Testis (tissue), 3 donors: ENCODE data around the gene MRPL20. TPM values are rescaled to one million over a fixed set of nuclear protein-coding genes. Genes with fewer than 3 reads are reported as not detected.
"Not testable (repeated sequence)": the region's sequence is repeated elsewhere in the genome, so short reads cannot be mapped to it uniquely, and the experiment has no call there.

ENCODE experiments used
- DNase-seq: peaks from one replicate; pipeline ENCODE4 v3.0.0-alpha.2; 2019
- H3K27ac ChIP-seq, 2 donors: fragments of 200-600 bp; sonication (generic); one replicate each; pipeline ENCODE4 v1.5.1; 2019
- H3K27me3 ChIP-seq: fragments of 200-600 bp; sonication (generic); one replicate; pipeline ENCODE4 v1.5.1; 2019
- H3K36me3 ChIP-seq: fragments of 200-600 bp; sonication (generic); one replicate; pipeline ENCODE4 v1.5.1; 2017; ENCODE audit warnings: low read depth; ENCODE audit errors: missing control alignments
- H3K4me1 ChIP-seq: fragments of 200-600 bp; sonication (generic); one replicate; pipeline ENCODE4 v1.5.1; 2019
- H3K4me3 ChIP-seq, 2 donors: fragments of 200-600 bp; sonication (generic); one replicate each; pipeline ENCODE4 v1.5.1; 2017 to 2019
- H3K9me3 ChIP-seq: fragments of 200-600 bp; sonication (generic); one replicate; pipeline ENCODE4 v1.5.1; 2017
- POLR2A ChIP-seq: fragments of 450-650 bp; IDR thresholded peaks from one replicate; pipeline ENCODE4 v1.6.1; 2017; ENCODE audit warnings: antibody characterized with exemption, mild to moderate bottlenecking, moderate library complexity
- WGBS, 2 donors: methylation state at CpG; one replicate each; pipeline ENCODE4 v1.1.5; 2018; 5-methylcytosine and 5-hydroxymethylcytosine counted together
- intact Hi-C: fragments of 100-400 bp; cut with DNase I; formaldehyde crosslinking; loops from one replicate; pipeline ENCODE4 v1.15.1; 2023; ENCODE audit warnings: low total_unique reads
- polyA plus RNA-seq: library from polyadenylated mRNA; stranded (reverse); fragments of 350-450 nt; fragmentation: Illumina TruSeq; extraction: RNeasy Lipid Tissue Mini Kit (QIAGEN cat#74804); gene quantifications from one replicate; pipeline ENCODE4 v1.2.3, GENCODE V29; 2014; ENCODE audit warnings: low read depth, low replicate concordance; ENCODE audit not compliant: insufficient read depth
- total RNA-seq, 2 donors: library from RNA; depleted of rRNA; stranded (reverse); fragments of >200 nt; gene quantifications; one replicate each; pipeline ENCODE4 v1.2.3, GENCODE V29; 2016
- TF ChIP-seq, protein P1 (sequence below), 3 experiments: fragments of 450-650 bp in 2 of 3; fragments of 200-600 bp in 1 of 3; sonication (generic) in 1 of 3; IDR thresholded peaks; one replicate each; pipeline ENCODE4 v1.5.1; 2016 to 2019; ENCODE audit warnings: antibody characterized with exemption in 3 of 3, mild to moderate bottlenecking in 2 of 3, moderate library complexity in 1 of 3

Gene MRPL20
- total and polyA plus RNA-seq, 3 donors from 2014 or later, result 104 to 123 (median 110) TPM

DNA sequence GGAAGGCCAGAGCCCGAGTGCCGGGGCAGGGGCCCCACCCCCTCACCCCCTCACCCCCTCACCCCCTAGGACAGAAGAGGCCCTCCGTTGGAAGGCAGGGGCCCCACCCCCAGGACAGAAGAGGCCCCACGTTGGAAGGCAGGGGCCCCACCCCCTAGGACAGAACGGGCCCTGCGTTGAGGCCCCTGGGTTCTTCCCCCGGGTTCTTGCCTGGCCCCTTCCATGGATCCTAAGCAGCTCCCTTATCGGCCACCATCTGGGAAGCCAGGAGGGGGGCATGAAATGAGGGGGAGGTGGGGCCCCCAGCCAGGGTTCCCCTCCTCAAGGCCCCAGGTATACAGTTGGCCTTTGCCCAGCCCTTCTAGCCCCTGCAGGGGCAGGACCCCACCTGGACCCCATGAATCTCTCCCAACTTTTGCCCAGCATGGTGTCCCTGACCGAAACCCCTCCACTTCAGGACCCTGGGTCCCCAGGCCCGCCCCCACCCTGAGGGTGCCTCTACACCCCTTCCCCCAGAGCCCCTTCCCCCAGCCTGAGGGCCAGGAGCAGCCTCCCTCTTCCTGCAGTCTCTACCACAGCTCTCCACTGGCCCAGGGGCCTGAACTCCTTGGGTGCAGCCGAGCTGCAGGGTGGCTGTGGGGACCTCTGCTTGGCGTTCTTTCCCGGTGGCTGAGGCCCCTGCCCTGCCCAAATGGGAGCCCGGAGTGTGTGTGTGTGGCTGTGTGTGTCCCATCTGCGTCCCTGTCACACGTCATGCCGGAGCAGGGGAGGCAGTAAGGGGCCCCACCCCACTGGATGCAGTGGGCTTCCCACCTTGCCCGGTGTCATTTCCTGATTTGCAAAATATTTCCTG, 24.1 kb upstream of the MRPL20 start:
- Histone ChIP-seq H3K36me3 (no peaks in the 10 kb centered on the region), H3K27me3 (no peaks in the 10 kb centered on the region), H3K27ac (peak overlapping the region; percentile 88 to 89), H3K9me3 (no peaks in the 10 kb centered on the region), H3K4me1 (peaks cover 67% of the 10 kb centered on the region), H3K4me3 (no peak overlapping the region)
- no peak for DNase-seq
- WGBS, 2 donors, result 34 to 60% methylated on average over 1 to 14 of the region's 18 CpGs
- no peak for TF ChIP-seq POLR2A
- TF ChIP-seq, protein P1, sequence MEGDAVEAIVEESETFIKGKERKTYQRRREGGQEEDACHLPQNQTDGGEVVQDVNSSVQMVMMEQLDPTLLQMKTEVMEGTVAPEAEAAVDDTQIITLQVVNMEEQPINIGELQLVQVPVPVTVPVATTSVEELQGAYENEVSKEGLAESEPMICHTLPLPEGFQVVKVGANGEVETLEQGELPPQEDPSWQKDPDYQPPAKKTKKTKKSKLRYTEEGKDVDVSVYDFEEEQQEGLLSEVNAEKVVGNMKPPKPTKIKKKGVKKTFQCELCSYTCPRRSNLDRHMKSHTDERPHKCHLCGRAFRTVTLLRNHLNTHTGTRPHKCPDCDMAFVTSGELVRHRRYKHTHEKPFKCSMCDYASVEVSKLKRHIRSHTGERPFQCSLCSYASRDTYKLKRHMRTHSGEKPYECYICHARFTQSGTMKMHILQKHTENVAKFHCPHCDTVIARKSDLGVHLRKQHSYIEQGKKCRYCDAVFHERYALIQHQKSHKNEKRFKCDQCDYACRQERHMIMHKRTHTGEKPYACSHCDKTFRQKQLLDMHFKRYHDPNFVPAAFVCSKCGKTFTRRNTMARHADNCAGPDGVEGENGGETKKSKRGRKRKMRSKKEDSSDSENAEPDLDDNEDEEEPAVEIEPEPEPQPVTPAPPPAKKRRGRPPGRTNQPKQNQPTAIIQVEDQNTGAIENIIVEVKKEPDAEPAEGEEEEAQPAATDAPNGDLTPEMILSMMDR (IDR thresholded peaks at IDR 0.05), result no peak
- intact Hi-C loops, result no loop called here

DNA sequence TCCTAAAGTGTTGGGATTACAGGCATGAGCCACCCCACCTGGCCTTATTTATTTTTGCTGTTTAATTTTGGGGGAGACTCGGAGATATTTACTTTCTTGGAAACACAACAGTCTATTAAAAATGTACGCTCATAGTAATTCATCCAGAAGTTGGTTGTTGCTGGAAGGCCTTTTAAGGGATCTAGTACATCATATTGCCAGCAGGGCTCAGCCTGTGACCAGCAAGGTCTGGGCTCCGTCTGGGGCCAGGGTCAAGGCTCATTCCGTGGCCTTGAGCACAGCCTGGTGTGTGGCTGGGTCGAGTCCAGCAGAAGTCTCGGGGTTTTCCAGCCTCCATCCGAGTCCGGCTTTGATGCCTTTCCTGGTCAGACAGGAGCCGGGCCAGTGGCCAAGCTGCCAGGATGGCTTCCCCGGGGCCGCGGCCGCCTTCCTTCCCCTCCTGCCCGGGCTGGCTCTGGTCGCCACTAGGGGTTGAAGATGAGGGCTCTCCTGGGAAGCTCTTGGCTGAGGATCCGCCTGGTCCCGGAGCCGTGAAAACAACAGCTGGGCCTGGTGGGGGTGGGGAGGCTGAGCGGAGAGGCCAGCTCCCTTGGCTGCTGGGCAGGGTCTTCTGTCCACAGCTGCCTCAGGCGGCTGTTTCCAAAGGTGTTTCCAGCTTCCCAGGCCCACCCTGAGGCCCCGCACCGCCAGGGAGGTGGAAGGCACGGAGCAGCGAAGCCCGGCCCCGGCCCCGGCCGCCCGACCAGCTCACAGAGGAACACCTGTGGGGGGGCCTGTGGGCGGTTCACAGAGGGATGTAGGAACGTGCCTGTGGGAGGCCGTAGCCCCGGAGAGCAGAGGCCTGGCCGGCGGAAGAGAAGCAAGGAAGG, 23.3 kb upstream of the MRPL20 start:
- no peak overlapping the region for H3K4me3 ChIP-seq
- H3K9me3 ChIP-seq, result no peaks in the 10 kb centered on the region
- H3K36me3 ChIP-seq, result no peaks in the 10 kb centered on the region
- TF ChIP-seq, protein P1 (IDR thresholded peaks at IDR 0.05), result peak in 2 of 3 experiments; percentile 30 to 48
- no peak for TF ChIP-seq POLR2A
- peak overlapping the region; percentile 88 to 89 for H3K27ac ChIP-seq
- DNase-seq, result peak; percentile 91
- H3K27me3 ChIP-seq, result no peaks in the 10 kb centered on the region
- intact Hi-C loops, result no loop called here
- 26 to 44% methylated on average over 6 to 34 of the region's 35 CpGs for WGBS, 2 donors
- peaks cover 64% of the 10 kb centered on the region for H3K4me1 ChIP-seq

DNA sequence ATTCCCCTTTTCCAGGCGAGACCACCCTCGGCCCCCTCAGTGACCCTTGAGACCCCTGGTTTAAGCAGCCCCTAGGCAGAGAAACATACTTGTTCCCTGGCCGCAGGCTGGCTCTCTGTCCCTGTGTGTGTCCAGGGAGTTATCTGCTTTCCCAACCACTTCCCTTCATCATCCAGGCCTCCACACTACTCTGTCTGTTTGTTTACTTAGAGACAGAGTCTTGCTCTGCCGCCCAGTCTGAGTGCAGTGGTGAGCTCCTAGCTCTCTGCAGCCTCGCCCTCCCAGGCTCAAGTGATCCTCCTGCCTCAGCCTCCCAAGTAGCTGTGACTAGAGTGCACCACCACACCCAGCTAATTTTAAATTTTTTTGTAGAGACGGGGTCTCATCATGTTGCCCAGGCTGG, 22.6 kb upstream of the MRPL20 start:
- no peak for DNase-seq
- WGBS, 2 donors, result 33 to 37% methylated on average over 6 of the region's 6 CpGs
- peaks cover 57% of the 10 kb centered on the region for H3K4me1 ChIP-seq
- no peak for TF ChIP-seq POLR2A
- TF ChIP-seq, protein P1 (IDR thresholded peaks at IDR 0.05), result no peak
- H3K4me3 ChIP-seq, result no peak overlapping the region
- no peaks in the 10 kb centered on the region for H3K27me3 ChIP-seq
- no peaks in the 10 kb centered on the region for H3K36me3 ChIP-seq
- intact Hi-C loops, result no loop called here
- H3K9me3 ChIP-seq, result no peaks in the 10 kb centered on the region
- H3K27ac ChIP-seq, result peak overlapping the region; percentile 88 to 89

DNA sequence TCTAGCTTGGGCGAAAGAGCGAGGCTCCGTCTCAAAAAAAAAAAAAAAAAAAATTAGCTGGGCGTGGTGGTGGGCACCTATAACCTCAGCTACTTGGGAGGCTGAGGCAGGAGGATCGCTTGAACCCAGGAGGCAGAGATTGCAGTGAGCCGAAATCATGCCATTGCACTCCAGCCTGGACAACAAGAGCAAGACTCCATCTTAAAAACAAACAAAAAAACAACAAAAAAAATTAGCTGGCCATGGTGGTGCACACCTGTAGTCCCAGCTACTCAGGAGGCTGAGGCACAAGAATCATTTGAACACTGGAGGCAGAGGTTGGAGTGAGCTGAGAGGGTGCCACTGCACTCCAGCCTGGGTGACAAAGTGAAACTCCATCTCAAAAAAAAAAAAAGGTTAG, 21.9 kb upstream of the MRPL20 start:
- DNase-seq, intact Hi-C loops, H3K9me3 ChIP-seq, H3K36me3 ChIP-seq, H3K4me3 ChIP-seq, H3K27me3 ChIP-seq: not testable (repeated sequence)
- WGBS, 2 donors, result 94 to 95% methylated on average over 6 of the region's 6 CpGs
- peaks cover 50% of the 10 kb centered on the region for H3K4me1 ChIP-seq
- peak overlapping the region in 1 of 2 donors; percentile 89 for H3K27ac ChIP-seq

DNA sequence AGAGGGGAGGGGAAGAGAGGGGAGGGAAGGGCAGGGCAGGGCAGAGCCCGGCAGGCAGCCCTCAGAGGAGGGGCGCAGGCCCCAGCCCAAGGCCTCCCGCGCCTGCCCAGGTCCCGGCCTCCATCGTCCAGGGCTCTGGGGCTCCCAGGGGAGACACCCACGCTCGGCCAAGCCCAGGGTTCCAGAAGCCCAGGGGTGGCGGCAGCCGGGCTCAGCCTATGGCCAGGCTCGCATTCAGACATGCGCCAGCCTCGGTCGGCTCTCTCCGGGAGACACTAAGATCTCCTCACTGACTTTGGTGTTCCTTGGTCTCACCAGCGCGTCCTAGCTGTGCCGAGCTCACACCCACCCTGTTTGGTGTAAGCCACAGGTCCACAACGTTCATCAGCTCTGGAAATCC, 21.1 kb upstream of the MRPL20 start:
- Histone ChIP-seq H3K4me3 (no peak overlapping the region), H3K4me1 (peaks cover 42% of the 10 kb centered on the region), H3K27ac (peak overlapping the region in 1 of 2 donors; percentile 50), H3K27me3 (no peaks in the 10 kb centered on the region), H3K9me3 (no peaks in the 10 kb centered on the region), H3K36me3 (no peaks in the 10 kb centered on the region)
- no peak for DNase-seq
- WGBS, 2 donors, result 80 to 82% methylated on average over 17 to 19 of the region's 19 CpGs
- intact Hi-C loops, result no loop called here
- TF ChIP-seq POLR2A, result no peak
- TF ChIP-seq, protein P1 (IDR thresholded peaks at IDR 0.05), result no peak
